WERI-Rb-1 (cell line): Measurements from ENCODE around the gene ADAP1.

Experiments
- DNase-seq: peaks from one replicate; pipeline ENCODE4 v3.0.0-alpha.2; 2020
- H3K27ac ChIP-seq: fragments of 250-450 bp; sonication (Bioruptor Pico); 2 replicates; pipeline ENCODE4 v1.5.1; 2020; ENCODE audit warnings: mild to moderate bottlenecking, moderate library complexity
- H3K27me3 ChIP-seq: fragments of 250-450 bp; sonication (Bioruptor Pico); 2 replicates; pipeline ENCODE4 v1.5.1; 2021; ENCODE audit warnings: mild to moderate bottlenecking, low read depth, moderate library complexity; ENCODE audit not compliant: insufficient read depth, severe bottlenecking
- H3K36me3 ChIP-seq: fragments of 250-450 bp; sonication (Bioruptor Pico); 2 replicates; pipeline ENCODE4 v1.5.1; 2020; ENCODE audit warnings: mild to moderate bottlenecking, moderate library complexity
- H3K4me3 ChIP-seq: 2 replicates; pipeline ENCODE4 v1.5.1; 2011; ENCODE audit warnings: low read depth, mild to moderate bottlenecking, control low read depth, low read length
- H3K9me3 ChIP-seq: fragments of 250-450 bp; sonication (Bioruptor Pico); 2 replicates; pipeline ENCODE4 v1.5.1; 2021; ENCODE audit warnings: mild to moderate bottlenecking, moderate library complexity; ENCODE audit not compliant: severe bottlenecking
- TF ChIP-seq, protein P1 (sequence below): IDR thresholded peaks from 2 replicates; pipeline ENCODE4 v1.5.1; 2011; ENCODE audit warnings: low read depth, mild to moderate bottlenecking, control low read depth, inconsistent platforms, low read length

Gene ADAP1

GRCh38 chr7:900331-901040 lies 54.0 kb downstream of the ADAP1 start:
- Histone ChIP-seq H3K27ac (no peak overlapping the region; the same call in 1 of the 2 replicates), H3K9me3 (no peaks in the 10 kb centered on the region), H3K4me3 (no peak overlapping the region), H3K36me3 (peaks cover 24% of the 10 kb centered on the region), H3K27me3 (no peaks in the 10 kb centered on the region)
- TF ChIP-seq, protein P1, sequence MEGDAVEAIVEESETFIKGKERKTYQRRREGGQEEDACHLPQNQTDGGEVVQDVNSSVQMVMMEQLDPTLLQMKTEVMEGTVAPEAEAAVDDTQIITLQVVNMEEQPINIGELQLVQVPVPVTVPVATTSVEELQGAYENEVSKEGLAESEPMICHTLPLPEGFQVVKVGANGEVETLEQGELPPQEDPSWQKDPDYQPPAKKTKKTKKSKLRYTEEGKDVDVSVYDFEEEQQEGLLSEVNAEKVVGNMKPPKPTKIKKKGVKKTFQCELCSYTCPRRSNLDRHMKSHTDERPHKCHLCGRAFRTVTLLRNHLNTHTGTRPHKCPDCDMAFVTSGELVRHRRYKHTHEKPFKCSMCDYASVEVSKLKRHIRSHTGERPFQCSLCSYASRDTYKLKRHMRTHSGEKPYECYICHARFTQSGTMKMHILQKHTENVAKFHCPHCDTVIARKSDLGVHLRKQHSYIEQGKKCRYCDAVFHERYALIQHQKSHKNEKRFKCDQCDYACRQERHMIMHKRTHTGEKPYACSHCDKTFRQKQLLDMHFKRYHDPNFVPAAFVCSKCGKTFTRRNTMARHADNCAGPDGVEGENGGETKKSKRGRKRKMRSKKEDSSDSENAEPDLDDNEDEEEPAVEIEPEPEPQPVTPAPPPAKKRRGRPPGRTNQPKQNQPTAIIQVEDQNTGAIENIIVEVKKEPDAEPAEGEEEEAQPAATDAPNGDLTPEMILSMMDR: no peak
- DNase-seq: no peak

GRCh38 chr7:899806-900205 lies 54.7 kb downstream of the ADAP1 start:
- TF ChIP-seq, protein P1: no peak
- H3K4me3 ChIP-seq: no peak overlapping the region
- no peak overlapping the region for H3K27ac ChIP-seq
- DNase-seq: no peak
- H3K9me3 ChIP-seq: no peaks in the 10 kb centered on the region
- H3K27me3 ChIP-seq: no peaks in the 10 kb centered on the region
- peaks cover 31% of the 10 kb centered on the region for H3K36me3 ChIP-seq

GRCh38 chr7:898855-899681 lies 55.4 kb downstream of the ADAP1 start:
- TF ChIP-seq, protein P1: no peak
- Histone ChIP-seq H3K27me3 (no peaks in the 10 kb centered on the region), H3K36me3 (peaks cover 38% of the 10 kb centered on the region), H3K9me3 (no peaks in the 10 kb centered on the region), H3K27ac (no peak overlapping the region), H3K4me3 (no peak overlapping the region)
- DNase-seq: no peak

GRCh38 chr7:898460-898854 lies 56.0 kb downstream of the ADAP1 start:
- no peaks in the 10 kb centered on the region for H3K27me3 ChIP-seq
- no peak for DNase-seq
- H3K27ac ChIP-seq: no peak overlapping the region
- H3K36me3 ChIP-seq: peaks cover 44% of the 10 kb centered on the region
- TF ChIP-seq, protein P1: no peak
- H3K4me3 ChIP-seq: no peak overlapping the region
- no peaks in the 10 kb centered on the region for H3K9me3 ChIP-seq

- DNase-seq: no peak
- H3K4me3 ChIP-seq: no peak overlapping the region
- TF ChIP-seq, protein P1: no peak
These were observed 56.6 kb downstream of the ADAP1 start for GRCh38 chr7:897771-898376.

More at GRCh38 chr7:897771-898376, 56.6 kb downstream of the ADAP1 start:
- Histone ChIP-seq H3K27ac (no peak overlapping the region), H3K36me3 (peaks cover 44% of the 10 kb centered on the region), H3K27me3 (no peaks in the 10 kb centered on the region), H3K9me3 (no peaks in the 10 kb centered on the region)
